ENCODE results near the gene TBC1D21. TPM values are rescaled to one million over a fixed set of nuclear protein-coding genes. Genes with fewer than 3 reads are reported as not detected.
A peak's percentile ranks its signal among the peaks of the same experiment; 100 is the strongest.

The TBC1D21 gene
- polyA plus RNA-seq, 3 donors, result not detected

- H3K9ac ChIP-seq (ENCODE audit: insufficient read depth, low read length, poor library complexity, severe bottlenecking), result peak within 1 kb of the TSS; percentile 60
- Mint-ChIP-seq H3K36me3 (peaks cover 0 to 9% of the 10 kb centered on the region in 2 donors), H3K27me3 (ENCODE audit: low read depth in 3 of 3) (peaks cover 39 to 57% (median 41%) of the 10 kb centered on the region in 3 donors), H3K27ac (peak within 1 kb of the TSS in 1 of 7 donors; percentile 40), H3K4me3 (peak within 1 kb of the TSS; percentile 62 to 83), H3K4me1 (peaks cover 41% of the 10 kb centered on the region), H3K9me3 (peaks cover 0 to 5% (median 0%) of the 10 kb centered on the region in 7 donors)
- TF ChIP-seq CTCF (IDR thresholded peaks at IDR 0.05), result no peak
- WGBS (ENCODE audit: insufficient coverage), result 9% methylated on average over 47 of the region's 47 CpGs
- H3K9me3 ChIP-seq (replicated peaks in 1 of 2; ENCODE audit: control insufficient read depth in 1 of 2, insufficient read depth in 1 of 2, low read length in 2 of 2), result peaks cover 0 to 5% of the 10 kb centered on the region in 2 donors
- H3K27me3 ChIP-seq (ENCODE audit: control insufficient read depth in 2 of 2, insufficient read depth in 2 of 2, low read length in 2 of 2), result peaks cover 13 to 49% of the 10 kb centered on the region in 2 donors
- H2AFZ ChIP-seq (ENCODE audit: insufficient read depth, low read depth, low read length, poor library complexity, severe bottlenecking), result peak within 1 kb of the TSS; percentile 82
- H3K27ac ChIP-seq (ENCODE audit: low read depth in 1 of 2, low read length in 2 of 2), result no peak within 1 kb of the TSS
- no peaks in the 10 kb centered on the region for H4K20me1 ChIP-seq (ENCODE audit: insufficient read depth, low read length)
- DNase-seq, result peak; percentile 22 to 33 (median 23)
- H3K4me1 ChIP-seq (ENCODE audit: control insufficient read depth in 1 of 2, insufficient read depth in 2 of 2, low read length in 2 of 2), result peaks cover 26 to 57% of the 10 kb centered on the region in 2 donors
- intact Hi-C loops (cut with micrococcal nuclease), result loop anchor here in 1 of 2 donors (2.0 to 5.0 kb wide), 2 partner anchors 30 to 44 kb away; no protein-coding TSS in a partner anchor
- H3K79me2 ChIP-seq (ENCODE audit: insufficient read depth, low read length), result no peaks in the 10 kb centered on the region
- peak within 1 kb of the TSS in 2 of 3 experiments; percentile 3 to 69 for H3K4me3 ChIP-seq (replicated peaks in 1 of 3; ENCODE audit: low read depth in 2 of 3, low read length in 3 of 3)
- peak within 1 kb of the TSS; percentile 79 for H3K4me2 ChIP-seq (replicated peaks; ENCODE audit: extremely low read depth, low read length, poor library complexity, severe bottlenecking)
- no peaks in the 10 kb centered on the region for H3K36me3 ChIP-seq (replicated peaks in 1 of 2; ENCODE audit: control insufficient read depth in 1 of 2, insufficient read depth in 2 of 2, low read length in 2 of 2)
Observed at GRCh38 chr15:73926219-73927002, 53.0 kb downstream of the TBC1D21 start, which contains the start of gene LOXL1. TSS of gene LOXL1 (plus strand) at chr15:73926462. CDS start at chr15:73926784, 322 bp downstream.

GRCh38 chr15:73927003-73927475 lies 53.7 kb downstream of the TBC1D21 start:
- H4K20me1 ChIP-seq (ENCODE audit: insufficient read depth, low read length), result no peaks in the 10 kb centered on the region
- Mint-ChIP-seq H3K4me3 (peak overlapping the region; percentile 59 to 62), H3K9me3 (peaks cover 0 to 5% (median 0%) of the 10 kb centered on the region in 7 donors), H3K27me3 (ENCODE audit: low read depth in 3 of 3) (peaks cover 39 to 57% (median 41%) of the 10 kb centered on the region in 3 donors), H3K4me1 (peaks cover 35% of the 10 kb centered on the region), H3K27ac (no peak overlapping the region), H3K36me3 (peaks cover 0 to 9% of the 10 kb centered on the region in 2 donors)
- no peak for DNase-seq
- peak overlapping the region; percentile 82 for H2AFZ ChIP-seq (ENCODE audit: insufficient read depth, low read depth, low read length, poor library complexity, severe bottlenecking)
- intact Hi-C loops (cut with micrococcal nuclease), result loop anchor here in 1 of 2 donors (2.0 to 5.0 kb wide), 2 partner anchors 30 to 45 kb away; no protein-coding TSS in a partner anchor
- no peaks in the 10 kb centered on the region for H3K36me3 ChIP-seq (replicated peaks in 1 of 2; ENCODE audit: control insufficient read depth in 1 of 2, insufficient read depth in 2 of 2, low read length in 2 of 2)
- H3K4me2 ChIP-seq (replicated peaks; ENCODE audit: extremely low read depth, low read length, poor library complexity, severe bottlenecking), result peak overlapping the region; percentile 79
- H3K9me3 ChIP-seq (replicated peaks in 1 of 2; ENCODE audit: control insufficient read depth in 1 of 2, insufficient read depth in 1 of 2, low read length in 2 of 2), result peaks cover 0 to 5% of the 10 kb centered on the region in 2 donors
- peaks cover 24 to 52% of the 10 kb centered on the region in 2 donors for H3K4me1 ChIP-seq (ENCODE audit: control insufficient read depth in 1 of 2, insufficient read depth in 2 of 2, low read length in 2 of 2)
- peak overlapping the region in 2 of 3 experiments; percentile 3 to 69 for H3K4me3 ChIP-seq (replicated peaks in 1 of 3; ENCODE audit: low read depth in 2 of 3, low read length in 3 of 3)
- WGBS (ENCODE audit: insufficient coverage), result 1% methylated on average over 65 of the region's 65 CpGs
- peaks cover 13 to 49% of the 10 kb centered on the region in 2 donors for H3K27me3 ChIP-seq (ENCODE audit: control insufficient read depth in 2 of 2, insufficient read depth in 2 of 2, low read length in 2 of 2)
- no peaks in the 10 kb centered on the region for H3K79me2 ChIP-seq (ENCODE audit: insufficient read depth, low read length)
- no peak for TF ChIP-seq CTCF (IDR thresholded peaks at IDR 0.05)
- no peak overlapping the region for H3K27ac ChIP-seq (ENCODE audit: low read depth in 1 of 2, low read length in 2 of 2)
- peak overlapping the region; percentile 60 for H3K9ac ChIP-seq (ENCODE audit: insufficient read depth, low read length, poor library complexity, severe bottlenecking)
